ENCODE data around the gene TCOF1. TPM values are rescaled to one million over a fixed set of nuclear protein-coding genes. Genes with fewer than 3 reads are reported as not detected.

The TCOF1 gene
- total RNA-seq, 6 donors from 2014 or later: 21.7 to 71.2 (median 30.4) TPM

GRCh38 chr5:150376799-150377771 lies 19.6 kb downstream of the TCOF1 start:
- H3K4me1 ChIP-seq: no peaks in the 10 kb centered on the region
- DNase-seq: no peak
- WGBS, 2 donors: 76 to 82% methylated on average over 8 to 10 of the region's 10 CpGs
- H3K36me3 ChIP-seq: peaks cover 38 to 100% (median 96%) of the 10 kb centered on the region in 4 donors
- TF ChIP-seq EP300 (IDR thresholded peaks at IDR 0.05) (no peak), CTCF (IDR thresholded peaks at IDR 0.05) (no peak), POLR2A (IDR thresholded peaks at IDR 0.05) (no peak), POLR2AphosphoS5 (IDR thresholded peaks at IDR 0.05) (no peak)
- no peak for ATAC-seq (ENCODE audit: low FRiP score in 2 of 2)
- no peak overlapping the region for H3K4me3 ChIP-seq
- no peaks in the 10 kb centered on the region for H3K9me3 ChIP-seq
- no peaks in the 10 kb centered on the region for H3K27me3 ChIP-seq
- H3K27ac ChIP-seq: no peak overlapping the region

GRCh38 chr5:150377964-150378694 lies 20.6 kb downstream of the TCOF1 start:
- Histone ChIP-seq H3K4me3 (no peak overlapping the region), H3K4me1 (no peaks in the 10 kb centered on the region), H3K27ac (no peak overlapping the region), H3K36me3 (peaks cover 47 to 100% (median 97%) of the 10 kb centered on the region in 4 donors), H3K9me3 (no peaks in the 10 kb centered on the region), H3K27me3 (no peaks in the 10 kb centered on the region)
- 80% methylated on average over 5 of the region's 5 CpGs for WGBS, 2 donors
- DNase-seq: no peak
- no peak for TF ChIP-seq POLR2A (IDR thresholded peaks at IDR 0.05)
- TF ChIP-seq EP300 (IDR thresholded peaks at IDR 0.05): no peak
- no peak for TF ChIP-seq POLR2AphosphoS5 (IDR thresholded peaks at IDR 0.05)
- no peak for TF ChIP-seq CTCF (IDR thresholded peaks at IDR 0.05)
- ATAC-seq (ENCODE audit: low FRiP score in 2 of 2): no peak

GRCh38 chr5:150384701-150385100 lies 27.2 kb downstream of the TCOF1 start:
- ATAC-seq (ENCODE audit: low FRiP score in 2 of 2) (no peak), DNase-seq (no peak)
- no peak for TF ChIP-seq CTCF (IDR thresholded peaks at IDR 0.05)
- TF ChIP-seq EP300 (IDR thresholded peaks at IDR 0.05): no peak
- TF ChIP-seq POLR2A (IDR thresholded peaks at IDR 0.05): no peak
- TF ChIP-seq POLR2AphosphoS5 (IDR thresholded peaks at IDR 0.05): no peak
- Histone ChIP-seq H3K27me3 (no peaks in the 10 kb centered on the region), H3K4me1 (no peaks in the 10 kb centered on the region), H3K4me3 (no peak overlapping the region), H3K36me3 (peaks cover 36 to 99% (median 83%) of the 10 kb centered on the region in 4 donors), H3K9me3 (no peaks in the 10 kb centered on the region), H3K27ac (no peak overlapping the region)
- 89 to 97% methylated on average over 5 of the region's 5 CpGs for WGBS, 2 donors

GRCh38 chr5:150386024-150386855 lies 28.7 kb downstream of the TCOF1 start:
- DNase-seq (no peak), ATAC-seq (ENCODE audit: low FRiP score in 2 of 2) (no peak)
- 82 to 85% methylated on average over 15 of the region's 15 CpGs for WGBS, 2 donors
- no peak for TF ChIP-seq POLR2AphosphoS5 (IDR thresholded peaks at IDR 0.05)
- TF ChIP-seq CTCF (IDR thresholded peaks at IDR 0.05): no peak
- Histone ChIP-seq H3K27me3 (no peaks in the 10 kb centered on the region), H3K4me3 (no peak overlapping the region), H3K36me3 (peaks cover 37 to 99% (median 82%) of the 10 kb centered on the region in 4 donors), H3K9me3 (no peaks in the 10 kb centered on the region), H3K27ac (no peak overlapping the region), H3K4me1 (no peaks in the 10 kb centered on the region)
